HCEC 1CT (cell line): ENCODE measurements around the gene RERG.

Experiments used
- DNase-seq: peaks from one replicate; pipeline ENCODE4 v3.0.0-alpha.2; 2017

Gene RERG

DNA sequence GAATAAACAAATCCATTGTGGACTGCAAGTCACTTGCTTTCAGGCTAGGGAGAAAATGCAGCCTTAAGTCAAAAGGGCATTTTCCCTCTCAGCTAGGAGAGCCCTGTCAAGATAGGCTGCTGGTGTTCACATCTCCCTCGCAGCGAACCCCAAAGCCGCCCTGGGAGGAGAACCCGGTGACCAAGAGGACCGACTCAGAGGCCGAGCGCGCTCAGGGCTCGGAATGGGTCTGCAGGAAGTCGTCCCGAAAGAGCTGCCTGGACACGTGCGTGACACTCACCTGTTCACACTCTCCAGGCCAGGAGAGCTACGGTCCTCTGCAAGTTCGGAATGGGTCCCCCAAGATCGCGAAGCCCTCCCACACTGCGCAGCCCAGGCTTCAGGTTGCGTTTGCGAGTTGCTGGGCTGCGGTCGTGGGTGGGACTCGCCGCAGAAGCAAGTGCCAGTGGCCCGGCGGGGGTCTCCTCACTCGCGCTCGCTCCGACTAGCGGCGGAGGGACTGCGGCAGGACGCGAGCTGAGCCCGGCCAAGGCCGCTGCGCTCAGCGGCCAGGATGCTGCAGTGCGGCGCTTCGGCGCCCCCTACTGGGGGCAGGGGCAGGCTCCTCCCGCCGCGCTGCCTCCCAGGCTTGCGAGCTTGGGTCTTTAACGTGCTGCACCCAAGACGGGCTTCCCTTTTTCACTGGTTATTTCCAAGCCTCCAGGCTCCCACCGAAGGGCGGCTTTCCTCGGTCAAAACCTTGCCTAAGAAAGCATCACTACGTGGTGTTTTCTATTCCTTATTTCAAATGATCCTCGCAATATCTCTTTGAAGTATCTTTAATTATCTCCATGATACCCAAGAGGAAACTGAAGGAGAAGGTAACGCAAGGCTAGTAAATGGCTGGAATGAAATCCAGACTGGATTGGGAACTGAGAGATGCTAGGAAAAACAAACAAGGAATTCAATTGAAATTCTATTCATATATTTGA is at the start of gene RERG:
Gene RERG, minus strand, starts transcription at position 503 of the 971 bp plus-strand sequence. CDS start 3,928 bp downstream, outside the sequence.
- peak; percentile 78 for DNase-seq

DNA sequence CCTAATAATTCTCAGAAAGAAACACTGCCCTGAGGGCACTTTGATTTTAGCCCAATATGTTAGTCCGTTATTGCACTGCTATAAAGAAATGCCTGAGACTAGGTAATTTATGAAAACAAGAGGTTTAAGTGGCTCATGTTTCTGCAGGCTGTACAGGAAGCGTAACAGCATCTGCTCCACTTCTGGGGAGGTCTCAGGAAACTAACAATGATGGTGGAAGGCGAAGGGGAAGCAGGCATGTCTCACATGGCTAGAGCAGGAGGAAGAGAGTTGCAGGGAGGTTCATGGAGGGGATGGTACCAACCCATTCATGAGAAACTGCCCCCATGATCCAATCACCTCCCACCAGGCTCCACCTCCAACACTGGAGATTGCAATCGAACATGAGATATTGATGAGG is 49.4 kb upstream of the RERG start:
- DNase-seq = no peak

DNA sequence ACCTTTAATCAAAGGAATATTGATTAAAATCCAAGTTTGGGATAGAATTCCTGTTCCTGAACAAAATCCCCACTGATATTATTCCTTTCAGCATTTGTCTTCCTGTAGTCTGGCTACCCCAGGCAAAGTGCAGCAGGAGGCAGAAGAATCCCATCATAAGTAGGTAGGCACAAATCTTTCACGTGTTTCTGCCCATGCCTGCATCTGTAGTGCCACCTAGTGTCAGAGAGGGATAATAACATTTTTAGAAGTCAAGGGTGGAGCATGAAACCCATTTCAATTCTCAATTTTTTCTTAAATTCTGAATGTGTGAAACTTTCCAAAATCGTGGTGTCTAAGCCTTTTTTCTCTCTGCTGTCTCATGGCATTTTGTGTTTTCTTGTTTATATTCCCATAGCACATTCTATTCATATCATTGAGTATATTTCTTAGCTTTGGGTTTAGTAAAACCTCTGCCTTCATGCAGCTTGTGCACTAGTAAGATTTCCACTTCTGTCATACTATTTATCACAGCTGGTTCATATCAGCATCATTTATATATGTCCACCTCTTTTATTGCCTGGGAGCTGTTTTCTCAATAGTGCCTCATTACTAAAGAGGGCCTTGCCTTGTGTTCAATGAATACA is 47.8 kb upstream of the RERG start:
- DNase-seq = peak; percentile 82

DNA sequence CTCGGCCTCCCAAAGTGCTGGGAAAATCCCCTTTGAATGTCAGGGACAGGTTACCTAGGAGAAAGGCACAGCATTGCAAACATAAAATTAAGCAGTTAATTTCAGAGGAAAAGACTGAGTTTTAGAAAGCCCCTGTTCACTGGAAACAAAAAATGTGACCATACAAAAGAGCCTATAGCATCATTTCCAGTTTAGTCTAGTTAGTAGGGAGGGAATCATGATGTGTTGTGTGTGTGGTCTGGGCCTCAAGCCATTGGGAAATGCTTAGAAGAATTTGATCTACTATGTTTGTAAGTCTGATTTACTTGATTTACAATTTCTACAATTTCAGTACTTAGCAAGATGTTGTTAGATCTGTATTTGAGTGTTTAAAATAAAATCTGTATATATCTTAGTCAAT is 47.1 kb upstream of the RERG start:
- DNase-seq = no peak

DNA sequence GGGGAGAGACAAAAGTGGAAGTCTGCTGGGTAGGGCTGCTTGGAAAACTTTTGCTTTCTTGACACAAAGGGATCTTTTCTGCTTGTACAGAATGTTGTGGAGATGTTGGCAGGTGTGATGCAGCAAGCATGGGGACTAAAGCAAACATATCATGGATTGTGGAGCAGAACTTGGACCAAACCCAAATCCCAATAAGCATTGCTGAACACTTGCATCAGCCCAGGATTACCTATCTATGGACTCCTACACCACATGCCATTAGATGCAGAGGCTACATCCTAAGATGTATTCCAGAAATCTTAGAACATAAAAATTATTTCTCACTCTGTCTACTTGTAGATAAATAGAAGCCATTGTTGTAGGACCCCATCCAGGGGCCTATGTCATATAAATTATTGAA is 44.7 kb upstream of the RERG start:
- DNase-seq = no peak

- DNase-seq = peak; percentile 87
Measured at GRCh38 chr12:15256761-15257160, 35.5 kb upstream of the RERG start.

GRCh38 chr12:15253990-15254389 is 32.8 kb upstream of the RERG start:
- DNase-seq = no peak

GRCh38 chr12:15244926-15245325 is 23.7 kb upstream of the RERG start:
- DNase-seq = no peak

GRCh38 chr12:15244341-15244740 is 23.1 kb upstream of the RERG start:
- DNase-seq = no peak

- no peak for DNase-seq
Measured at GRCh38 chr12:15243102-15243501, 21.9 kb upstream of the RERG start.

DNA sequence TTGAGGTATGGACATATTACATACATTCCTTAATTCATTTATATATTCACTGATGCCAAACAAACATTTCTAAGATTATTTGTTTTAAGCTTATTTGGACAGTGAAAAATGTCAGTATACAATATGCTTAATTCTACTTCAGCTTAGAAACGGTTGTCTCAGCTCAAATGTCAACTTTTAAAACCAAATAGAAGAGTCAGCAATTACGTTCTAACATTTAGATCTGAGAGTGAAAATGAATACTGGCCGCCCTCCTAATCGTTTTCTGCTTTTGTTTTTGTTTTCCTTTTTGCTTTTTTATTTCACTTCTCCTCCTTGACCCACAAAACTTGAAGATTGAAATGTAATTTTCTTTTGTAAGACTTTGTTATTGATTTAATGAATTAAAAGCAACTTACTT is 19.7 kb upstream of the RERG start:
- no peak for DNase-seq

DNA sequence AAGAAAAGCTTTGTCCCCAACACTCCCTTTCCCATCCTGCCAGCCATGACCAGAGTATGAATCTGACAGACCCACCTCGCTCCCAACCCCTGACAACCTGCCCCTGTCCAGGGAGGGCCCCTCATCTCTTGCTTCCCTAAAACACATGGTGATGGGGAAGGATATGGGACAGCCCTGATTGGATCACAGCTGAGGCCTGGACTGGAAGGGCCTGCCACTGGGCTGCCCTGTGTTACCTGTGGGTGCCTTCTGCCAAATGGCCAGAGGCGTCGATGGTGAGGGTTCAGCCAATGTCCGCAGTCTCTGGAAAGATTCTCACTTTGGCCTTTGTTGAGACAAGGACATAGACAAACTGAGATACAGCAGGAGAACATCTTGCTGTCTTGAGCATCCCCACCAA is 13.3 kb upstream of the RERG start:
- DNase-seq = no peak

DNA sequence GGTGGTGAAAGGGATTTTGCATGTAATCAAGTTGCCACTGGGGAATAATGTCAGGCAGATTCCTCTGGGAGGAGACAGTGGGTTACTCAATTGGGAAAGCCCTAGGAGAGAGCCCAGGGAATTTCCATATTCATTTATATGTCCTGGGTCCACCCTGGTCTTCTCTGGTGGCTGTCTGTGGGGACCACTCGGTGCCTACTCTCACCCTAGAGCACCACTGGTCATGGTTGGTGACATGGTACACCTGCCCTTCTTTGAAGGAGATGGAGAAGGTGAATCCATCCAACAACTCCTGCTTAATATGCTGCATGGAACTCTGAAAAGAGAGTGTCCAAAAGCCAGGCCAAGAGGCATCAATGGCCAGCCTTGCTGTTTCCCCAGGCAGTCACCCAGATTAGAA is 12.8 kb upstream of the RERG start:
- DNase-seq = no peak

DNA sequence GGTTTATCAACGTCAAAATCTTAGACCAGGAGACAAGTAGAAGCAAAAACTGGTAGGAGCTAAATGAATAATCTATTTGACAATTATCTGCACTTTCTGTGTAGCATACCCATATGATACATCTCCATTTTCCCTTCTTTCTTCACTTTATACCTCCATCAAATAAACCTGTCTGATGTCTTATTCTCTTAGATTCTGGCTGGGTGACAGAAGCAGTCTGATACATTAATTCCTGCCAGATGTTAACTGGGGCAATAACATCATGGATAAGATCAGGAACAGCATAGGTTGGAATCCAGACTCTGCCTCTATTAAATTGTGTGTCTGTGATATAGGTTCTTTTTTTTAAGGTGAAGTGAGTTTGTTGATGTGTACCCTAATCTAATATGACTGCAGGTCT is 11.7 kb upstream of the RERG start:
- no peak for DNase-seq

GRCh38 chr12:15231493-15231892 is 10.3 kb upstream of the RERG start:
- no peak for DNase-seq

- DNase-seq = peak; percentile 73
Measured at GRCh38 chr12:15230751-15231150, 9.5 kb upstream of the RERG start.

GRCh38 chr12:15230137-15230536 is 8.9 kb upstream of the RERG start:
- no peak for DNase-seq

DNA sequence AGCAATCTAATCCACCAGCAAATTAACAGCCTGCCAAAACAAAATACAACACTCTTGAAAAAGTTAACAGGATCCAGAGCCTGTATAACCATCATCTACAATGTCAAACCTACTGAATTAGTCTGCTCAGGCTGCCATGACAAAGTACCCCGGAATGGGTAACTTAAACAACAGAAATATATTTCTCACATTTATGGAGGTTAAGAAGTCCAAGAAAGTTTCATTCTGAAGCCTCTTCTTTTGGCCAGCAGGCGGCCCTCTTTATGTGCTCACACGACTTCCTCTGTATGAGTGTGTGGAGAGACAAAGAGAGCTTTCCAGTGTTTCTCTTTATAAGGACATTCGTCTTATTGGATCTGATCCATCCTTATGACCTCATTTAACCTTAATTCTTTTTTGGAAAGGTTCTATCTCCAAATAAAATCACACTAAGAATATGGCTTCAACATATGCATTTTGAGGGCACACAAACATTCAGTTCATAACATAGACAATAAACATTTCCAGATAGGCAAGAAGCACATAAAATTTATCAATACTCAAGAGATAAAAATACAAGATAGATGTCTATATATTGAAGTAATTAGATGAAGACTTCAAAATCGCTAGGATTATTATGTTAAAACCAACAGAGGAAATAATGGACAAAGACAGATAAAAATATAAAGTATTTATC is 5.9 kb upstream of the RERG start:
- DNase-seq = peak; percentile 84

DNA sequence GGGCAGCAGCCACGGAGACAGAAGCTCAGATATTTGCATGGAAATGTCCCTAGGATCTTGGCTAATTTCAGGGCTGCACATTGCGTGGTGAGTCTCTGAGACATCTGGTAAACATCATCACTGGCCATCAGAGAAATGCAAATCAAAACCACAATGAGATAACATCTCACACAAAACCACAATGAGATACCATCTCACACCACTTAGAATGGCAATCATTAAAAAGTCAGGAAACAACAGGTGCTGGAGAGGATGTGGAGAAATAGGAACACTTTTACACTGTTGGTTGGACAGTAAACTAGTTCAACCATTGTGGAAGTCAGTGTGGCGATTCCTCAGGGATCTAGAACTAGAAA is 4.6 kb upstream of the RERG start:
- peak; percentile 65 for DNase-seq

DNA sequence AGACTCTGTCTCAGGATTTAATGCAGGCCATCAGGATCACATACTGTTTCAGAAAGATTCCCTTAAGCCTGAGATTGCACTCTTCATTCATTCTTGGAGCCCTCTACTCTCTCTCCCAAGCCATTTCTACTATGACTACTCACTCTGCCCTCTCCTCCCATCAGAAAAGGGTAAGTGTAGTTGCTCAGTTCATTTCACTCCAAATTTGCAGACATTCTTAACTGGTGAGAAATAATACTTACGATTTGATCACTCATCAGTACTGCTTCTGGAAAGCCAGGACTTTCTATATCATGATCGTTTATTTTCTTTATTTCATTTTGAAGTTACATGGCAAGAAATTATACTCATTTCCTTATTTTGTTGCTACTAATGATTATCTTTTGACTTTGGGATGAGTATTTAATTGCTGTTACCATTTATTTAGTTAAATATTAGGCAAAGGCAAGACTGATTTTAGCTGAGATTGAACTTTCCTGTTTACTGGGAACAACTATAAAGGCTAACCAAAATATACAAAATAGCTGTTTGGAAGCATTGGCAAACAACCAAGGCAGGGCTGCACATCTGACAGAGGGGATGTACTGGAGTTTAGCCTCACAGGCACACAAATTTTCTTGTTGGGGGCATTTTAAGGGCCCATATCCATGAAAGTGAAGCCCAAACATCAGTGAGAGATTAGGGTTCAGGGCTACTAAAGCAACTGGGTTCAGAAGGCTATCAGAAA is 4.1 kb upstream of the RERG start:
- DNase-seq = peak; percentile 75

- no peak for DNase-seq
Measured at GRCh38 chr12:15222219-15222618, 1.0 kb upstream of the RERG start.

DNA sequence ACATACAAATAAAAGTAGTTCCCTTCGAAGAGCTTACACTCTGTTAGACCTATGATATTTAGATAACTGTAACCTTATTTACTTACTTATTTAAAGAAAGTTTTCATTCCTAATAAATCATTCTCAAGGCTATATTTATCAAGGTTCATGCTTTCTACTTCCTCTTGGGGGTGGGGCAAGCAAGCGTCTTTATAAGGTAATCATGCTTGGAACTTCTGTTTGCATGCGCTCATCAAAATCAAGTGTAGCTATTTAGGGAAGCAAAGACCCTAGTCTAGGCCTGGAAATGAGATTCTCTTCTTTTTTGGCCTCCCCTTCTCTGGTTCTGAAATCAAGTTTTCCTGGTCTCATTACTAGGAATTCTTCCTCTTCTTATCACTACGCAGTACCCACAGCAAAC is 766 bp downstream of the RERG start:
- DNase-seq = no peak

- no peak for DNase-seq
Measured at GRCh38 chr12:15218794-15219193, 2.4 kb downstream of the RERG start.
